DND-41 (cell line): Measurements from ENCODE around the gene GRIK4.

Experiments used
- CTCF ChIP-seq: IDR thresholded peaks from 2 replicates; pipeline ENCODE4 v1.5.1; 2012; ENCODE audit warnings: borderline replicate concordance, low read length, moderate library complexity, mild to moderate bottlenecking; ENCODE audit not compliant: poor library complexity, severe bottlenecking; ENCODE audit errors: extremely low read depth
- EZH2 ChIP-seq: IDR thresholded peaks from 3 replicates; pipeline ENCODE4 v1.6.1; 2012; ENCODE audit warnings: borderline replicate concordance, low read depth, mild to moderate bottlenecking, moderate library complexity, low read length, inconsistent platforms; ENCODE audit not compliant: severe bottlenecking

GRCh38 chr11:120893440-120894201, 382.1 kb downstream of the GRIK4 start:
- TF ChIP-seq CTCF (no peak), EZH2 (no peak)
